PC-9 (cell line): Measurements from ENCODE around the gene TLR6. TPM values are rescaled to one million over a fixed set of nuclear protein-coding genes. Genes with fewer than 3 reads are reported as not detected.

Experiments
- BruUV-seq: library from RNA; stranded (reverse); fragments of 400-500 nt; replicated peaks from 2 replicates; lab custom pipeline; 2021; lab: Mats Ljungman, UMichigan
- CTCF ChIA-PET: fragments of 300-600 bp; sonication (Branson Sonifier 250); formaldehyde crosslinking; loops from one replicate; lab custom pipeline; 2022; ENCODE audit warnings: antibody characterized with exemption; lab: Charles Lee
- POLR2A ChIA-PET: fragments of 300-600 bp; sonication (Branson Sonifier 250); formaldehyde crosslinking; loops from one replicate; lab custom pipeline; 2022; ENCODE audit warnings: antibody characterized with exemption; ENCODE audit not compliant: unreplicated experiment; lab: Charles Lee
- DNase-seq, 2 experiments: peaks; one replicate each; pipeline versions ENCODE4 v3.0.0 to v3.0.0-alpha.2; 2015 to 2022; ENCODE audit warnings: mixed read lengths in 1 of 2
- H2AFZ ChIP-seq: fragments of 200-600 bp; sonication (generic); 2 replicates; pipeline ENCODE4 v1.8.1; 2017; ENCODE audit warnings: antibody characterized with exemption
- H3F3A ChIP-seq: fragments of 200-600 bp; sonication (generic); 2 replicates; pipeline ENCODE4 v1.8.1; 2017; ENCODE audit warnings: antibody characterized with exemption, mild to moderate bottlenecking, low read depth; ENCODE audit not compliant: insufficient read depth
- H3K27ac ChIP-seq: fragments of 200-600 bp; sonication (generic); 2 replicates; pipeline ENCODE4 v1.6.1; 2016; ENCODE audit warnings: mixed run types
- H3K27me3 ChIP-seq: fragments of 200-600 bp; sonication (generic); 2 replicates; pipeline ENCODE4 v1.6.1; 2016; ENCODE audit warnings: low read depth, mixed run types; ENCODE audit not compliant: insufficient read depth
- H3K36me3 ChIP-seq: fragments of 200-600 bp; sonication (generic); 2 replicates; pipeline ENCODE4 v1.6.1; 2016; ENCODE audit warnings: low read depth, mixed run types
- H3K4me1 ChIP-seq: fragments of 200-600 bp; sonication (generic); replicated peaks from 2 replicates; pipeline ENCODE4 v1.6.1; 2016; ENCODE audit warnings: mixed run types; ENCODE audit not compliant: insufficient read depth
- H3K4me2 ChIP-seq: fragments of 200-600 bp; sonication (generic); 2 replicates; pipeline ENCODE4 v1.6.1; 2017; ENCODE audit warnings: mixed run types
- H3K4me3 ChIP-seq: fragments of 200-600 bp; sonication (generic); 2 replicates; pipeline ENCODE4 v1.6.1; 2016; ENCODE audit warnings: mixed run types
- H3K79me2 ChIP-seq: fragments of 200-600 bp; sonication (generic); 2 replicates; pipeline ENCODE4 v1.6.1; 2017; ENCODE audit warnings: low read depth, mixed run types
- H3K9me2 ChIP-seq: fragments of 200-600 bp; sonication (generic); 2 replicates; pipeline ENCODE4 v1.8.1; 2017; ENCODE audit warnings: mild to moderate bottlenecking; ENCODE audit not compliant: insufficient read depth
- H3K9me3 ChIP-seq: fragments of 200-600 bp; sonication (generic); 2 replicates; pipeline ENCODE4 v1.8.1; 2016; ENCODE audit warnings: low read depth; ENCODE audit not compliant: insufficient read depth
- H4K20me1 ChIP-seq: fragments of 200-600 bp; sonication (generic); 2 replicates; pipeline ENCODE4 v1.8.1; 2017; ENCODE audit not compliant: insufficient read depth
- EZH2 ChIP-seq: fragments of 200-600 bp; sonication (generic); IDR thresholded peaks from 2 replicates; pipeline ENCODE4 v1.8.0; 2017; ENCODE audit warnings: antibody characterized with exemption, low read depth
- intact Hi-C: fragments of 100-400 bp; cut with micrococcal nuclease; formaldehyde crosslinking; loops from one replicate; pipeline ENCODE4 v1.10.0; 2022; ENCODE audit not compliant: unreplicated experiment
- total RNA-seq: library from RNA; stranded (reverse); gene quantifications from 2 replicates; pipeline ENCODE4 v1.2.3, GENCODE V29; 2021
- TF ChIP-seq, protein P1 (sequence below): fragments of 200-600 bp; sonication (generic); conservative IDR thresholded peaks from 2 replicates; pipeline ENCODE4 v1.6.1; 2017; ENCODE audit warnings: mixed run types, antibody characterized with exemption, mild to moderate bottlenecking, moderate library complexity

The TLR6 gene
- total RNA-seq, 1 experiment from 2014 or later, result 9.3 TPM

DNA sequence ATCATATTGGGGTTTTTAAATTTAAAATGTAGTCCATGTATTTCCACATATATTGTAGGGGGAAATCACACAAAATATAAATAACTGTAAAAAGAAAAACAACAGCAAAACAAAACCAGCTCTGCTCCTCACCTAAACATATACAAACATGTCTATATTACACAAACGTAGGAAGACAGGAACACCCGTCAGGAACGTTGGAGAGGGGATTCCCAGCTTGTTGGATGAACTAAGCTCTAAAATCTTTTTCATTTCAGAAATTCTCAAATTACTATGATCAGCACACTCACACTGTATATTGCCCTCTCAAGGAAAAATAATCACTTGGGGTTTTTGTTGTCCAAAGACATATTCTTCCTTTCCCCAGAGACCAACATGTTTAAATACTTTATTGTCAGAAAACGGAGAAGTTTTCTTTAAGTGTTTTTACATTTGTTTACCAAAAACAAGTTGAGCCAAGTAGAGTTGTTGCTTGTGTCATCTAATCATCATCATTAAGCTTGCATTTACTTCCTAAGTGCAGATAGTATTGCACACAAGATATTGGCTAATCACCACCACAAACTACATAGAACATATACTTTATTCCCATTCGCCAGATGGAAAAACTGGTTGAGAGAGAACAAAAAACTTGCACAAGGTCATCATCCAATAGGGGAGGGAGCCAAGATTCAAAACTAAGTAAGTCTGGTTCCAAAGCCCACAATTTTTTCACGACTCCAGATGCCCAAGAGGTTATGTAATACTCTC is 71.4 kb downstream of the TLR6 start:
- BruUV-seq, result no TSS peak
- no peak overlapping the region for H3K4me3 ChIP-seq
- no peaks in the 10 kb centered on the region for H3K79me2 ChIP-seq
- CTCF ChIA-PET, result no interaction called here
- no peaks in the 10 kb centered on the region for H3K9me2 ChIP-seq
- no peaks in the 10 kb centered on the region for H4K20me1 ChIP-seq
- no peaks in the 10 kb centered on the region for H3F3A ChIP-seq
- DNase-seq, result no peak
- no peaks in the 10 kb centered on the region for H3K36me3 ChIP-seq
- intact Hi-C loops, result no loop called here
- H3K27me3 ChIP-seq, result no peaks in the 10 kb centered on the region
- H2AFZ ChIP-seq, result no peak overlapping the region
- H3K4me1 ChIP-seq, result no peaks in the 10 kb centered on the region
- no peak overlapping the region for H3K27ac ChIP-seq
- TF ChIP-seq, protein P1, sequence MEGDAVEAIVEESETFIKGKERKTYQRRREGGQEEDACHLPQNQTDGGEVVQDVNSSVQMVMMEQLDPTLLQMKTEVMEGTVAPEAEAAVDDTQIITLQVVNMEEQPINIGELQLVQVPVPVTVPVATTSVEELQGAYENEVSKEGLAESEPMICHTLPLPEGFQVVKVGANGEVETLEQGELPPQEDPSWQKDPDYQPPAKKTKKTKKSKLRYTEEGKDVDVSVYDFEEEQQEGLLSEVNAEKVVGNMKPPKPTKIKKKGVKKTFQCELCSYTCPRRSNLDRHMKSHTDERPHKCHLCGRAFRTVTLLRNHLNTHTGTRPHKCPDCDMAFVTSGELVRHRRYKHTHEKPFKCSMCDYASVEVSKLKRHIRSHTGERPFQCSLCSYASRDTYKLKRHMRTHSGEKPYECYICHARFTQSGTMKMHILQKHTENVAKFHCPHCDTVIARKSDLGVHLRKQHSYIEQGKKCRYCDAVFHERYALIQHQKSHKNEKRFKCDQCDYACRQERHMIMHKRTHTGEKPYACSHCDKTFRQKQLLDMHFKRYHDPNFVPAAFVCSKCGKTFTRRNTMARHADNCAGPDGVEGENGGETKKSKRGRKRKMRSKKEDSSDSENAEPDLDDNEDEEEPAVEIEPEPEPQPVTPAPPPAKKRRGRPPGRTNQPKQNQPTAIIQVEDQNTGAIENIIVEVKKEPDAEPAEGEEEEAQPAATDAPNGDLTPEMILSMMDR, result no peak
- TF ChIP-seq EZH2, result no peak
- H3K4me2 ChIP-seq, result no peak overlapping the region
- POLR2A ChIA-PET, result no interaction called here
- no peaks in the 10 kb centered on the region for H3K9me3 ChIP-seq

DNA sequence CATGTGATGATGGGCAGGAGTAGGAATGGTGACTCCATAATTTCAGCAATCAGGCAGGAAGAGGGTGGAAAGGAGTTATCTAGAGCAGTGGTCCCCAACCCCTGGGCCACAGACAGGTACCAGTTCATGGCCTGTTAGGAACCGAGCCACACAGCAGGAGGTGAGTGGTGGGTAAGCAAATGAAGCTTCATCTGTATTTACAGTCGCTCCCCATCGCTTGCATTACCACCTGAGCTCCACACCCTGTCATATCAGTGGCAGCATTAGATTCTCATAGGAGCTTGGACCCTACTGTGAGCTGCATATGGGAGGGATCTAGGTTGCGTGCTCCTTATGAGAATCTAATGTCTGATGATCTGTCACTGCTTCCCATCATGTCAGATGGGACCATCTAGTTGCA is 72.5 kb downstream of the TLR6 start:
- Histone ChIP-seq H3K4me1 (no peaks in the 10 kb centered on the region), H3K9me3 (no peaks in the 10 kb centered on the region), H3K9me2 (no peaks in the 10 kb centered on the region), H3K79me2 (no peaks in the 10 kb centered on the region), H2AFZ (no peak overlapping the region), H3K27me3 (no peaks in the 10 kb centered on the region), H3F3A (no peaks in the 10 kb centered on the region), H3K36me3 (no peaks in the 10 kb centered on the region), H4K20me1 (no peaks in the 10 kb centered on the region), H3K27ac (no peak overlapping the region), H3K4me2 (no peak overlapping the region), H3K4me3 (no peak overlapping the region)
- intact Hi-C loops, result no loop called here
- BruUV-seq, result no TSS peak
- TF ChIP-seq, protein P1, result no peak
- no peak for TF ChIP-seq EZH2
- no peak for DNase-seq
- ChIA-PET CTCF (no interaction called here), POLR2A (no interaction called here)

DNA sequence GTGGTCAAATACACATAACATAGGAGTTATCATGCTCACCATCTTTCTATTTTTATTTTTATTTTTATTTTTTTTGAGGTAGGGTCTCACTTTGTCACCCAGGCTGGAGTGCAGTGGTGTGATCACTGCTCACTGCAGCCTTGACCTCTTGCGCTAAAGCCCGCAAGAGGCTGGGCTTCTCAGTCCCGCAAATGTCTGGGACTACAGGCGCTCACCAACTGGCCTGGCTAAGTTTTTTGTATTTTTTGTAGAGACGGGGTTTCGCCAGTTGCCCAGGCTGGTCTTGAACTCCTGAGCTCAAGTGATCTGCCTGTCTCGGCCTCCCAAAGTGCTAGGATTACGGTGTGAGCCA is 73.5 kb downstream of the TLR6 start:
- H3K4me3 ChIP-seq, result no peak overlapping the region
- no TSS peak for BruUV-seq
- DNase-seq, result no peak
- CTCF ChIA-PET, result interaction anchor here (0.7 to 1.9 kb wide), 5 partner anchors 24 to 981 kb away, joined by 3 to 8 read pairs (median 4); partner anchors contain the start of gene TLR6
- TF ChIP-seq EZH2, result no peak
- TF ChIP-seq, protein P1, result peak; percentile 51
- H4K20me1 ChIP-seq, result no peaks in the 10 kb centered on the region
- H3K4me2 ChIP-seq, result no peak overlapping the region
- no peaks in the 10 kb centered on the region for H3K9me3 ChIP-seq
- no peaks in the 10 kb centered on the region for H3K36me3 ChIP-seq
- H3K9me2 ChIP-seq, result no peaks in the 10 kb centered on the region
- H2AFZ ChIP-seq, result no peak overlapping the region
- H3F3A ChIP-seq, result no peaks in the 10 kb centered on the region
- H3K4me1 ChIP-seq, result no peaks in the 10 kb centered on the region
- H3K27ac ChIP-seq, result no peak overlapping the region
- H3K79me2 ChIP-seq, result no peaks in the 10 kb centered on the region
- POLR2A ChIA-PET, result interaction anchor here (0.7 kb wide), 2 partner anchors 768 to 773 kb away, joined by 6 read pairs; no protein-coding TSS in a partner anchor
- intact Hi-C loops, result loop anchor here (2.0 kb wide), 2 partner anchors 74 to 720 kb away; partner anchors contain the start of gene TLR6
- H3K27me3 ChIP-seq, result no peaks in the 10 kb centered on the region
